Lower lobe of right lung (tissue), 2 donors: ENCODE data around the gene ANKRD18A. TPM values are rescaled to one million over a fixed set of nuclear protein-coding genes. Genes with fewer than 3 reads are reported as not detected.
"Not testable (repeated sequence)": the region's sequence is repeated elsewhere in the genome, so short reads cannot be mapped to it uniquely, and the experiment has no call there.

Source experiments
- ATAC-seq, 2 donors: fragments of 200-7000 bp; cut with Tn5 transposase; one replicate each; pipeline ENCODE4 v1.9.1; 2020 to 2022; ENCODE audit warnings: mild to moderate bottlenecking in 2 of 2, moderate library complexity in 2 of 2
- DNase-seq: peaks from one replicate; pipeline ENCODE4 v3.0.0-alpha.2; 2020
- H3K27ac ChIP-seq: fragments of 200-600 bp; one replicate; pipeline ENCODE4 v1.8.0; 2022
- H3K27me3 ChIP-seq: fragments of 200-600 bp; one replicate; pipeline ENCODE4 v1.8.0; 2022; ENCODE audit warnings: low read depth
- H3K36me3 ChIP-seq: fragments of 200-600 bp; one replicate; pipeline ENCODE4 v1.8.0; 2022; ENCODE audit warnings: mild to moderate bottlenecking
- H3K4me1 ChIP-seq: fragments of 200-600 bp; one replicate; pipeline ENCODE4 v1.8.0; 2022
- H3K4me3 ChIP-seq: fragments of 200-600 bp; one replicate; pipeline ENCODE4 v1.8.0; 2022; ENCODE audit warnings: mild to moderate bottlenecking
- H3K9me3 ChIP-seq: fragments of 200-600 bp; one replicate; pipeline ENCODE4 v1.8.0; 2022
- CTCF ChIP-seq: fragments of 200-600 bp; IDR thresholded peaks from one replicate; pipeline ENCODE4 v1.8.0; 2022; ENCODE audit warnings: antibody characterized with exemption, mild to moderate bottlenecking
- intact Hi-C: fragments of 100-400 bp; cut with DNase I; formaldehyde crosslinking; loops from one replicate; pipeline ENCODE4 v1.11.0; 2022
- total RNA-seq: library from RNA; stranded (reverse); fragmentation: NEBNext Ultra II Directional; extraction: Animal tissue kit (Norgen Biotek cat#: 25700); gene quantifications from one replicate; pipeline ENCODE4 v1.2.1, GENCODE V29; 2021
- donor health status: DM: no; HTN: yes; CAD: no; lungs with severe emphysema.

The ANKRD18A gene
- total RNA-seq, 1 donor from 2014 or later, result 4.3 TPM

GRCh38 chr9:38622951-38623350 lies 2.6 kb upstream of the ANKRD18A start:
- no peak overlapping the region for H3K4me3 ChIP-seq
- no peak overlapping the region for H3K27ac ChIP-seq
- H3K36me3 ChIP-seq, result no peaks in the 10 kb centered on the region
- DNase-seq (no peak), ATAC-seq (no peak)
- peaks cover 44% of the 10 kb centered on the region for H3K27me3 ChIP-seq
- peaks cover 25% of the 10 kb centered on the region for H3K4me1 ChIP-seq
- H3K9me3 ChIP-seq, result peaks cover 6% of the 10 kb centered on the region
- TF ChIP-seq CTCF, result no peak
- intact Hi-C loops, result no loop called here

GRCh38 chr9:38622288-38622674 lies 1.9 kb upstream of the ANKRD18A start:
- ATAC-seq (no peak), DNase-seq (no peak)
- Histone ChIP-seq H3K9me3 (peaks cover 6% of the 10 kb centered on the region), H3K27ac (no peak overlapping the region), H3K27me3 (peaks cover 44% of the 10 kb centered on the region), H3K36me3 (no peaks in the 10 kb centered on the region), H3K4me3 (peak overlapping the region; percentile 61), H3K4me1 (peaks cover 25% of the 10 kb centered on the region)
- TF ChIP-seq CTCF, result no peak
- intact Hi-C loops, result no loop called here

- ATAC-seq, result peak; percentile 48 to 59
- intact Hi-C loops, result no loop called here
- Histone ChIP-seq H3K36me3 (no peaks in the 10 kb centered on the region), H3K27ac (peak overlapping the region; percentile 65), H3K4me1 (peaks cover 25% of the 10 kb centered on the region), H3K27me3 (peaks cover 44% of the 10 kb centered on the region), H3K9me3 (peaks cover 6% of the 10 kb centered on the region), H3K4me3 (peak overlapping the region; percentile 61)
- TF ChIP-seq CTCF, result no peak
- DNase-seq, result peak; percentile 61
Observed at GRCh38 chr9:38621434-38622287, 1.3 kb upstream of the ANKRD18A start.

- Histone ChIP-seq H3K9me3 (peaks cover 6% of the 10 kb centered on the region), H3K36me3 (no peaks in the 10 kb centered on the region), H3K4me3 (peak overlapping the region; percentile 61), H3K4me1 (peaks cover 25% of the 10 kb centered on the region), H3K27me3 (peaks cover 48% of the 10 kb centered on the region), H3K27ac (no peak overlapping the region)
- DNase-seq (peak; percentile 56), ATAC-seq (peak; percentile 8 to 29)
- intact Hi-C loops, result no loop called here
- TF ChIP-seq CTCF, result no peak
Observed at GRCh38 chr9:38619556-38620447, 594 bp downstream of the ANKRD18A start.

GRCh38 chr9:38598029-38598745 lies 22.2 kb downstream of the ANKRD18A start:
- DNase-seq, H3K4me3 ChIP-seq, ATAC-seq, H3K4me1 ChIP-seq, intact Hi-C loops, H3K9me3 ChIP-seq, H3K27ac ChIP-seq, H3K36me3 ChIP-seq, H3K27me3 ChIP-seq: not testable (repeated sequence)

- H3K27me3 ChIP-seq, H3K4me1 ChIP-seq, DNase-seq, H3K4me3 ChIP-seq, H3K9me3 ChIP-seq, ATAC-seq, H3K36me3 ChIP-seq, H3K27ac ChIP-seq, intact Hi-C loops: not testable (repeated sequence)
Observed at GRCh38 chr9:38595117-38595516, 25.3 kb downstream of the ANKRD18A start.

GRCh38 chr9:38591346-38592063 lies 28.9 kb downstream of the ANKRD18A start:
- ATAC-seq, result peak in 1 of 2 donors; percentile 29
- intact Hi-C loops, H3K4me3 ChIP-seq, H3K4me1 ChIP-seq, DNase-seq, H3K36me3 ChIP-seq, H3K27ac ChIP-seq, H3K9me3 ChIP-seq, H3K27me3 ChIP-seq: not testable (repeated sequence)

GRCh38 chr9:38583765-38584164 lies 36.6 kb downstream of the ANKRD18A start:
- intact Hi-C loops, H3K4me3 ChIP-seq, H3K27ac ChIP-seq, H3K4me1 ChIP-seq, H3K27me3 ChIP-seq, ATAC-seq, DNase-seq, H3K36me3 ChIP-seq, H3K9me3 ChIP-seq: not testable (repeated sequence)
